HG02870 (cell line): ENCODE results near the gene GNG3.
A peak's percentile ranks its signal among the peaks of the same experiment; 100 is the strongest.
"Not testable (repeated sequence)": the region's sequence is repeated elsewhere in the genome, so short reads cannot be mapped to it uniquely, and the experiment has no call there.

ENCODE experiments used
- ATAC-seq: cut with Tn5 transposase; IDR thresholded peaks from one replicate; pipeline ENCODE4 v1.9.1; 2021; ENCODE audit warnings: mild to moderate bottlenecking, moderate library complexity; ENCODE audit not compliant: unreplicated experiment

Gene GNG3

DNA sequence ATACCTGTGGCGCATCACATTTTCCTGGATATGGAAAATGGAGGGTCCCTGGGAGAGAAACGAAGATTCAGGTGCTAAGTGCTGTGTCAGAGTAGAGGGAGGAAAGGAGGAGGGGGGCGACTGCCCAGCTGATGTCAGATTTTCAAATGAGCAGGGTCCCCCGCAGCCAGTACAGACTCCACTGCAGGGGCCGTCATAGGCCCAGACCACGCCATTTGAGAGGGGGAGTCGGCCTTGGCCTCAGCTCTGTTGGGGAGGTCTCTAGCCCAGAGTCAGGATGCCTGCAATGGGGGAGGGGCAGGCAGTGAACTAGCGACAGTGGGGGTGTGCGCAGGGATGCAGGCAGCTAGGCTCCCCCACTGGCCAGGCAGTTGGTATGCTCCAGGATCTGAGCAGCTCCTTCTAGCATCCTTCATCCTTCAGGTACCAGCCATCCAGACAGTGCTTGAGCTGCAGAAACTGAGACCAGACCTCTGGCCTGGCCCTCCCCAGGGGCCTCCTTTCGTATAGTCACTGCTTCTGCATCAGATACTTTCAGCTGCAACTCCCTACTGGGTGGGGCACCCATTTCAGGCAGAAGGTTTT is at the start of gene GNG3, which contains the start of gene BSCL2:
GNG3 (plus strand) TSS at position 400 of the 585 bp plus-strand sequence. CDS start 620 bp downstream, outside the sequence.
BSCL2 (minus strand) TSS at position 148 of the 585 bp plus-strand sequence. CDS start 229 bp downstream, outside the sequence.
- no peak for ATAC-seq

DNA sequence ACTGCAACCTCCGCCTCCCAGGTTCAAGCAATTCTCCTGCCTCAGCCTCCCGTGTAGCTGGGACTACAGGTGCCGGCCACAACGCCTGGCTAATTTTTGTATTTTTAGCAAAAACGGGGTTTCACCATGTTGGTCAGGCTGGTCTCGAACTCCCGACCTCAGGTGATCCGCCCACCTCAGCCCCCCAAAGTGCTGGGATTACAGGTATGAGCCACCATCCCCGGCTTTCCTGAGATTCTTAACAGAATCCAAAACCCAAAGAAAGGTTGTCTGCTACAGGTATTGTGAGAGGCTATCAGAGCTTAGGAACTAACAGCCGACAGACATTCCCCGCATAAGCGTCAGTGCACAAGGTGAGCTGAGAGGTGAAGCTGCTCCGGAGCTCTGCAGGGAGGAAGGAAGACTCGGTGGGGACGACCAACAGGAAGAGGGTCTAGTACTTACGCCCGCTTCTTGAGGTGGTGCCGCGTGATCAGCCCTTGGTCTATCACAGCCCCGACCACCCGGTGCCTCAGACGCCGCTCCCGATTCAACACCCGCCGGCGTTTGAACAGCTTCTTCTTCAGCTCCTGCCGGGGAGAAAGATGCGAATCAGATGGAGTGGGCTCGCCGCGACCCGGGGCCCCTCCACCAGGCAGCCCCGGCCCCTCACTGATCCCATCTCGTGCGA is 42.9 kb upstream of the GNG3 start:
- peak; percentile 10 for ATAC-seq

DNA sequence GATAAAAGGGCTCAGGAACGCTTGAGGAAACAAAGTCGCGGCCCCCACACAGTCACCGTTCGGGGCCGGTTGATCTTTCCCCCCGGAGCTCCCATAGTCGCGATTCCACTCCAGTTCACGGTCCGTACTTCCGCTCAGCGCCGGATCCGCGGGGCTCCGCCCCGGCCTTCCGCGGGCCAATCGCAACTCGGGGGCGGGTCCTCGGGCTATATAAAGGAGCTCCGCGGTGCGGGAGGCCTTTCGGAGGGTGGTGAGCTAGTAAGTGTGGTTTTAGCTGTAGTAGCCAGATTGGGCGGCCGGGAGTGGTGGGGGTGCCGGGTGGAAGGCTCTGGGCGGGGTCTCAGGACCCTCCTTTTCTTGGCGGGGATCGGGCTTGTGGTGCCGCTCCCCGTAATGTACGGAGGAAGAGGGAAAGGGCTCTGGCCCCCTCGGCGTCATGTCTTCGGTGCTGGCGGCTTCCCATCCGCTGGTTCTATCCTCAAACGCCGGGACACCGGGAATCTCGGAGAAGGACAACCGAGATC is 42.3 kb upstream of the GNG3 start, which contains the start of the genes C11orf98 and CSKMT:
C11orf98 (minus strand) TSS at position 136 of the 524 bp plus-strand sequence; CDS start at position 95, 41 bp downstream.
CSKMT (plus strand) TSS at position 238 of the 524 bp plus-strand sequence. CDS start 568 bp downstream, outside the sequence.
- ATAC-seq = peak; percentile 78

DNA sequence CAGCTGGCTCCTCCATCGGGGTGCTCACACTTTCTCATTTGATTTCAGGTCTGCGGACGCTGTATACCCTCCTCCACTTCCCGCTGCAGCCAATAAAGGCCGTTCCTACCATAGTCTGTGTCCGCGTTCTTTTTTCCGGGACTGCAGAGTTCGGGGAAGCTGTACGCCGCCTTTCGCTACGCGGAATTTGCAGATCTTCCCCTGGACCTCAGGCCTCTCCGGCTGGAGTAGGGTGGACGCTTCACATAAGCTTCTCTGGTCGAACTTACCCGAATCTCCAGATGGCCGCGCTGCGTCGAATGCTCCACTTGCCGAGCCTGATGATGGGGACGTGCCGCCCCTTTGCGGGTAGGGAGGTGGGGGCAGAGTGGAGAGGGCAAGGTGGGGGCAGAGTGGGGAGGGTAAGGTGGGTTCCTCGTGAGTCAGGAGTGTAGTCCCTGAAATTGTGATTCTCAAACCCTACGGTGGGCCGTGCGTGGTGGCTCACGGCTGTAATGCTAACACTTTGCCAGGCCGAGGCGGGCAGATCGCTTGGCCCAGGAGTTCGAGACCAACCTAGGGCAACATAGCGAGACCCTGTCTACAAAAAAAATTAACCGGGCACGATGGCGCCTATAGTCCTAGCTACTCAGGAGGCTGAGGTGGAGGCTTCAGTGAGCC is 41.7 kb upstream of the GNG3 start:
- peak; percentile 18 for ATAC-seq

DNA sequence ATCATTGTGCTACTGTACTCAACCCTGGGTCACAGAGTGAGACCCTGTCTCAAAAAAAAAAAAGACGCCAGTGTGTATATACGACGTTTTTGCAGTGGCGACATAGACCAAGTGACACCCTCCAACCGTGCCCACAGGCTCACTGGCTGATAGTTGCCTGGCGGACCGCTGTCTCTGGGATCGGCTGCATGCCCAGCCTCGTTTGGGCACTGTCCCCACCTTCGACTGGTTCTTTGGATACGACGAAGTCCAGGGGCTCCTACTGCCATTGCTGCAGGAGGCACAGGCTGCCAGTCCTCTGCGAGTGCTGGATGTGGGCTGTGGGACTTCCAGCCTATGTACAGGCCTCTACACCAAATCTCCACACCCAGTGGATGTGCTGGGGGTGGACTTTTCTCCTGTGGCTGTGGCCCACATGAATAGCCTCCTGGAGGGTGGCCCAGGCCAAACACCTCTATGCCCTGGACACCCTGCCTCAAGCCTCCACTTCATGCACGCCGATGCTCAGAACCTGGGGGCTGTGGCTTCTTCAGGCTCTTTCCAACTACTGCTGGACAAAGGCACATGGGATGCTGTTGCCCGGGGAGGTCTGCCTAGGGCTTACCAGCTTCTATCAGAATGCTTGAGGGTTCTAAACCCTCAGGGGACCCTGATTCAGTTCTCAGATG is 41.1 kb upstream of the GNG3 start:
- ATAC-seq = no peak

DNA sequence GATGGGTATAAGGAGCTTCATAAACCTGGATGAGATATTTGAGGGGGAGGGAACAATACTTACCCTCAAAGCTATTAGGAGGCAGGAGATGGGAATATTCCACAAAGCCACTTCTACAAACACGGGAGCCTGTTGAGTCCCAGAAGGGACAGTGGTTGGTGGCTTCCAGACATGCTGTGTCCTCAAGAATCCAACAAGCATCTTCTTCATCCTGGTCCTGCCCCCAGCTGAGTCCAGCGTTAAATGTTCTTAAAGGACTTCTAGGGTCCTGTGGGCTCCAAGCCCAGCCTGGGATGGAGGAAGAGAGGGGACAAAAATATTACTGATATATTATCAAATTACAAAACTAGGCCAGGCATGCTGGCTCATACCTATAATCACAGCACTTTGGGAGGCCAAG is 40.0 kb upstream of the GNG3 start:
- no peak for ATAC-seq

DNA sequence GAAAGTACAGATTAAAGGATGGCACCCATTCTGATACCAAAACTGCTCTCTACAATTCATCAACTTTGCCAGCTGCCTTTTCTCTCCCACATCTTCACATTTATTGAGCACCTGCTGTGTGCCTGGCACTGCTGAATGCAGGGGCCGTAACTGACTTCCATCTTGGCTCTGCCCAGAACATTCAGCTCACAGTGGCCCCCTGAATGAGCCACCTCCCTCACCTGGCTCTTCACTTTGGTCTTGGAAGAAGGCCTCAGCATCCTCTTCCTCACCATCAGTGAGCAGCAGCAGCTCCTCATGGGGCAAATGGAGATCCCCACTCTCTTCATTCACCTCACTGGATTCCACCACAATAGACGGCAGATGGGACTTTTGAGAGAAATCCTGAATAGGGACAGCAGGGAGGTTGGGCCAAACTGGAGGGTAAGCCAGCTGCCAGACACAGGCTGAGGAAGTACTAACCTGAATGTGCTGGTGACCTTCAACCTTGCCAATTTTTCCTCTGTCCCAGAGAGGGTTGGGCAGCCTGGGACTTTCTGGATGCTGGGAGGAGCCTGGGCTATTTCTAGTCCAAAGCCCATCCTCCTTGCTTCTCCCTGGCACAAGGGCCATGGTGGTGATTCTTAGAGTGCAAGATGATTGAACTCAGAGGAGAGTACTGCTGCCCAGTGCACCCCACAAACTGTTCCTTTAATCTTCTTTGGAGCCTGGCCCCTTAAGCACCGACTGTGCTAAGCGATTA is 37.9 kb upstream of the GNG3 start:
- no peak for ATAC-seq

DNA sequence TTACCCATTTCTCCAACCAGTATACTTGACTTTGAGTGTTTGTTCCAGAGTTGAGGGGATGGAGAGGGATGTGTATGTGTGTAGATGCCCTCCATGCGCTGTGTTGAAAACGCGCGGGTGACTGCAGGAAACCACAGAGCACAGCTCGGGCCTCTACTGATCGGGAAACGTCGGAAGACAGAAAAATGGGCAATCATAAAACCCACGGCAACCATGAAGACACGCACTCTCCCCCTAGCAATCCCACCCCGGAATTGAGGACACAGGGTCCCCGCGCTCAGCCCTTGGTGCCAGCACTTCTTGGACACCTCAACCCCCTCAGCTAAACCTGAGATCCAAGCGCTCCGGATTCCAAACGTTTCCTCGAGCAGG is 36.3 kb upstream of the GNG3 start:
- no peak for ATAC-seq

DNA sequence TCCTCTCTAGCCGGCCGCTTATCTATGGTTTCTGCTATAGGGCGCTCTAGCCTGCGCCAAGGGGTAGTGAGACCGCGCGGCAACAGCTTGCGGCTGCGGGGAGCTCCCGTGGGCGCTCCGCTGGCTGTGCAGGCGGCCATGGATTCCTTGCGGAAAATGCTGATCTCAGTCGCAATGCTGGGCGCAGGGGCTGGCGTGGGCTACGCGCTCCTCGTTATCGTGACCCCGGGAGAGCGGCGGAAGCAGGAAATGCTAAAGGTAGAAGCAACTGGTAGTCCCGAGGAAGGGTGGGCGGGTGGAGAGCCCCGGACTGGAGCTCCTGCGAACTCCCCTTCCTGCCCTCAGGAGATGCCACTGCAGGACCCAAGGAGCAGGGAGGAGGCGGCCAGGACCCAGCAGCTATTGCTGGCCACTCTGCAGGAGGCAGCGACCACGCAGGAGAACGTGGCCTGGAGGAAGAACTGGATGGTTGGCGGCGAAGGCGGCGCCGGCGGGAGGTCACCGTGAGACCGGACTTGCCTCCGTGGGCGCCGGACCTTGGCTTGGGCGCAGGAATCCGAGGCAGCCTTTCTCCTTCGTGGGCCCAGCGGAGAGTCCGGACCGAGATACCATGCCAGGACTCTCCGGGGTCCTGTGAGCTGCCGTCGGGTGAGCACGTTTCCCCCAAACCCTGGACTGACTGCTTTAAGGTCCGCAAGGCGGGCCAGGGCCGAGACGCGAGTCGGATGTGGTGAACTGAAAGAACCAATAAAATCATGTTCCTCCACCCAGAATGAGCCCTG is 35.7 kb upstream of the GNG3 start, which contains the start of the genes LBHD1 and UQCC3:
LBHD1 (minus strand) TSS at position 660 of the 782 bp plus-strand sequence. CDS start 2,236 bp downstream, outside the sequence.
UQCC3 (plus strand) TSS at position 66 of the 782 bp plus-strand sequence; CDS start at position 139, 73 bp downstream.
- peak; percentile 57 for ATAC-seq

DNA sequence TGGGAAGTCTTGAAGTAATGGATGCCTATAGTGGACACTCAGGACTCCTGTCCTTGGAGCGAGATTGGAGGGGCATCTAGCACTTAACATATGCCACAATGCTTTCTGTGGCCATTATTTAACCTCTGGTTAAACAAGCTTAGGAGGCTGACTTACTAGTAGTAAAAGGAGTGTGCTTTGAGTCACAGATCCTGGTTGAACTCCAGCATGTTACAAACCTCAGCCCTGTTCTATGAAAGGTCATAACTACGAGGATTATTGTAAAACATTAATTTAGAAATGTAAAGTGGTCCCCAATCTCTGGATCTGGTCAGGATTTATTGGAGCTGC is 34.3 kb upstream of the GNG3 start:
- ATAC-seq = no peak

DNA sequence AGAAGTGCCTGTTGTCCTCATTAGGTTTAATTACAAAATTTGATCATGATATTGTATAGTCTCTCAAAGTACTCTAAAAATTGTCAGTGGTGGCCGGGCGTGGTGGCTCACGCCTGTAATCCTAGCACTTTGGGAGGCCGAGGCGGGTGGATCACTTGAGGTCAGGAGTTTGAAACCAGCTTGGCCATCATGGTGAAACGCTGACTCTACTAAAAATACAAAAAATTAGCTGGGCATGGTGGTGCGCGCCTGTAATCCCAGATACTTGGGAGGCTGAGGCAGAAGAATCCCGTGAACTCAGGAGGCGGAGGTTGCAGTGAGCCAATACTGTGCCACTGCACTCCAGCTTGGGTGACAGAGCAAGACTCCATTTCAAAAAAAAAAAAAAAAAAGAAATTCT is 32.1 kb upstream of the GNG3 start:
- not testable (repeated sequence) for ATAC-seq

DNA sequence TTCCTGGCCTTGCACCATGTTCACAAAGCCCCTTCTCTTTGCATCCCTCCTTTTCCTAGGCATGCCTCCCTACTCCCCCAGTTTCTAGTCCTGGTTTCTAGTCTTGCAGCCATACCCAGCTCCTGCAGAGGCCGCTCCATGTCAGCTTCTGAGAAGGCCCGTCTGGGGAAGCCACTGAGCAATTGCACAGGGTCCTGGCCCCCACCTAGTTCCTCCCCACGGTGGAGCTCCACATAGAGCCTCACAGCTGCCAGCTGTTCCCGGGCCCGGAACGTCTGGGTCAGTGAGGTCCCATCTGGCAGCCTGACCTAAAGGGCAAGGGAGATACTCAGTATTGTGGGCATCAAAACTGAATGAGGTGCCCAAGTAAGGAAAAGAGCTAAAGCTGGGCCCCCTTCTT is 30.8 kb upstream of the GNG3 start:
- no peak for ATAC-seq

DNA sequence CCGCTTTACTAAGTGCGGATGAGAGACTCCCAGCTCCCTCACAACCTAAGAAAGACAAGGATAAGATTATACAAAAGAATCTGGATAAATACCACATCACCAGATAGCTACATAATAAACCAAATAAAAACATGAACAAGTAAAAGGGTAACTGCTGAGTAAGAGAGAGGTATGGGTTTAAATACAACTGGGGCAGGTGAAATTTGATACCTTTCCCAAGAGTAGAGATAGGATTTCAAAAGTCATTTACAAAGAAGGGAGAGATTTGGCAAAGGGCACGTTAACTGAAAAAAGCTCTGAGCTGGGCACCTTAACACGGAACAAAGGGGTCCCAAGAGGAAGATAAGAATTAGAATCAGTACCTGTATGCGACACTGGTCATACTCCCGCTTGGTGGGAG is 30.3 kb upstream of the GNG3 start:
- ATAC-seq = no peak

DNA sequence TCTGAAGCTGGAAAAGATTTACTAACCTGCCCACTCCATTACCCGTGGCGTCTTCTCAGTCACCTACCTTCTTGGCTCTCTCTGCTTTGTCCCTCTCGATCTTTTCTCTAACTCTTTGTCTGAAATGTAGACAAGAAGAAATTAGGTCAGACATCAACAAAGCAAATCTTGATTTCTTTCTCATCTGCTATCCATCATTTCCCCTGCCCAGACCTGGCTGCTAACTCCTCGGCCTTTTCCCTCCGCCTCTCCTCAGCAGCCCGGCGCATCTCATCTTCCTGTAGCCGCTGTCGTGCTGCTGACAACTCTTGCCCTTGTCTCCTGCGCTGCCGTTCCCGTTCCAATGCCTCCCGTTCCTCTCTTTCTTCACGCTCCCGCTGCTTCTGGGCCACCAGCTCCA is 29.8 kb upstream of the GNG3 start:
- no peak for ATAC-seq

DNA sequence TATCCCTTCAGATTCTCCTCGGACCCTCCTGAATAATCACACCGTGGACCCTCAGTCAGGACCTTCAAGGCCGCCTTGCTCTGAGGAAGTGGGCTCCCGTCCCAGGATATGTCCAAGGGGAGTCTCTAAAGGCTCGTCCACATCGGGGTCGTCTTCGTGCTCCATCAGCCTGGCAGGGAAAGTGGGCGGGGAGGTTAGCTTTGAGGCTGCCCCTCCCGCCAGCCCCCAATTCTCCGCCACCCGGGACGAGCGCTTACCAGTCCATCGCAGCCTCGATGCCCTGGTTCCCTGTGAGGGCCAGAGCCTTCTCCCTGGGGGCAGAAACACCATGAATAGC is 29.1 kb upstream of the GNG3 start:
- no peak for ATAC-seq

DNA sequence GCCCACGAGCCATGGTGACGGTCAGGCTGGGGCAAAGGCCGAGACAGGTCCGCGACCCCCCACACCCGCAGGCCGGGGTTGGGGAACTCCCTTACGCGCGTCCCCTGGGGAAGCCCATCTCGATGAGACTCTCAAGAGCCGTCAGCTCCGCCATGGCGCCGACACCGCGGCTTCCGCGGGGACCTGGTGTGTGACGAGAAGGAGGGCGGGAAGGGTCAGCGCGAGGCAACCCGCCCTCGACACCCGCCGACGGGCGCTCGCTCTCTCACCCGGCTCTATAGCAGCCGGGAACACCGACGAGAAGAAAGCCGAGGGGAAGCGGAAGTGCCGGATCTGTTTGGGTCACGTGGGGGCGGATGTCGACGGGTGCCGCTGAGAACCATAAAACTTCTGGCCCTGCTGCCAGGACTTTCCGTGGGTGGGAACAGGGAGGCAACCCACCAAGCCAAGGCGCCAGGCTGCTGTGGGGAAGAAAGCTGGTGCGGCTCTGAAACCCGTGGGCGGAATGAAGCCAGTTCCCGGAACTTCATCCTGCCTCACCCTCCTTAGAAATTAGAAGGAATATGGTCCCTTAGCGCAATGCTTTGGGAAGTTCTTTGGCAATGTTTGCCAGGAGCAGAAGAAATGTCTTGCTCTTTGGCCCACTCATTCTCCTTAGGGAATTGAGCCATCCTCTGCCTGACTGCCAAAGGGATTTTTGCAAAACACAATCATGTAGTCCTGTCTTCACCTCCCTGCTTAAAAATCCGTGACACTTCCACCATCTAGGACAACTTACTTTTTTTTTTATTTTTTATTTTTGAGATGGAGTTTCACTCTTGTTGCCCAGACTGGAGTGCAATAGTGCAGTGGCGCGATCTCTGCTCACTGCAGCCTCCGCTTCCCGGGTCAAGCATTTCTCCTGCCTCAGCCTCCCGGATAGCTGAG is 28.4 kb upstream of the GNG3 start, which contains the start of gene UBXN1:
UBXN1 (minus strand) TSS at position 304 of the 927 bp plus-strand sequence; CDS start at position 154, 150 bp downstream.
- ATAC-seq = no peak

DNA sequence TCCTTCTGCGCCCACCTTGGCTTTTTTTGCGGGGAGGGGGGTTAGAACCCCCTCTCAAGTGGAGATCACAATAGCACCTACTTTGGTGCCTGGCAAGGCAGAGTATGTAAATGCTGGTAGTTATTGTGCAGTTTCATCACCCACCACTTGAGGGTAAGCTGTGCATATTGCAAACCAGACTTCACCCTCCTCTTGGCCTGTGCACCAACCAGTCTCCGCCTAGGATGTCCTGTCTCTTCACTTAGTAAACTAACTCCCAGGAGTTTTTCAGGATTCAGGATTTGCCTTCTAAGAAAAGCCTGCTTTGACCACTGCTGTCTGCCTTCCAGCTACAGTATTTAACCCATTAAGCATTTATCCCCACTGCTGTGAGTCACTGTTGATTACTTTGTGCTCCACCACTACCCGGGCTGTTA is 26.6 kb upstream of the GNG3 start:
- no peak for ATAC-seq

DNA sequence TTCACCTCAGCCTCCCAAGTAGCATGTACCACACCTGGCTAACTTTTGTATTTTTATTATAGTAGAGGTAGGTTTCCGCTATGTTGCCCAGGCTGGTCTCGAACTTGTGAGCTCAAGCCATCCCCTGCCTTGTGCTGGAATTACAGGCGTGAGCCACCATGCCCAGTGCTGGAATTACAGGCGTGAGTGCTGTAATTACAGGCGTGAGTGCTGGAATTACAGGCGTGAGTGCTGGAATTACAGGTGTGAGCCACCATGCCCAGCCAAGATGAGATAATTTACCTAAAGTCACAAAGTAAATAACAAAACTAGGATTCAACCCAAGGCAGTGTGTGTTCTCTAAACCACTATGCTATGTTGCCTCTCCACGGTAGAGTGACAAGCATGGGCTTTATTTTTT is 25.0 kb upstream of the GNG3 start:
- ATAC-seq = no peak
